ENCODE data around the gene ADAM20.
A peak's percentile ranks its signal among the peaks of the same experiment; 100 is the strongest.

ADAM20 gene

DNA sequence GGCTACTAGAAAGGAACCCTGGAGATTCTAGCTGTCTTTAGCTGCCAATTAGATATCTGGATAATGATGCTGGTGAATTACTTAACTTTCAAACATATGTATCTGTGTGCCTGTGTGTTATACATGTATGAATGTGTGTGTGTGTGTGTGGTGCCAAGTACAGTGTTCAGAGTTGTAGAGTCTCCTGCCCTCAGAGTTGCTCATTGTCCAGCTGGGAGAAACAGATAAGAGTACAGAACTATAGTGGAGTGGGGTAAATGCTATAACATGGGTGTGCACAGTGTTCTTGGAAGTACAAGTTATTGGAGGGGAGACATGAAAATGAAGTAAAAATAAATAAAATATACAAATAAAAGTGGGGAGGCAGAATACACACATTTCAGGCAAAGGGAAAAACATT lies 23.6 kb upstream of the ADAM20 start:
- TF ChIP-seq, protein P1, sequence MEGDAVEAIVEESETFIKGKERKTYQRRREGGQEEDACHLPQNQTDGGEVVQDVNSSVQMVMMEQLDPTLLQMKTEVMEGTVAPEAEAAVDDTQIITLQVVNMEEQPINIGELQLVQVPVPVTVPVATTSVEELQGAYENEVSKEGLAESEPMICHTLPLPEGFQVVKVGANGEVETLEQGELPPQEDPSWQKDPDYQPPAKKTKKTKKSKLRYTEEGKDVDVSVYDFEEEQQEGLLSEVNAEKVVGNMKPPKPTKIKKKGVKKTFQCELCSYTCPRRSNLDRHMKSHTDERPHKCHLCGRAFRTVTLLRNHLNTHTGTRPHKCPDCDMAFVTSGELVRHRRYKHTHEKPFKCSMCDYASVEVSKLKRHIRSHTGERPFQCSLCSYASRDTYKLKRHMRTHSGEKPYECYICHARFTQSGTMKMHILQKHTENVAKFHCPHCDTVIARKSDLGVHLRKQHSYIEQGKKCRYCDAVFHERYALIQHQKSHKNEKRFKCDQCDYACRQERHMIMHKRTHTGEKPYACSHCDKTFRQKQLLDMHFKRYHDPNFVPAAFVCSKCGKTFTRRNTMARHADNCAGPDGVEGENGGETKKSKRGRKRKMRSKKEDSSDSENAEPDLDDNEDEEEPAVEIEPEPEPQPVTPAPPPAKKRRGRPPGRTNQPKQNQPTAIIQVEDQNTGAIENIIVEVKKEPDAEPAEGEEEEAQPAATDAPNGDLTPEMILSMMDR (conservative IDR thresholded peaks at IDR 0.05; ENCODE audit: low read length) = no peak
- no peak for DNase-seq (ENCODE audit: low read depth)
- H3K4me3 ChIP-seq (ENCODE audit: low read length) = no peak overlapping the region

DNA sequence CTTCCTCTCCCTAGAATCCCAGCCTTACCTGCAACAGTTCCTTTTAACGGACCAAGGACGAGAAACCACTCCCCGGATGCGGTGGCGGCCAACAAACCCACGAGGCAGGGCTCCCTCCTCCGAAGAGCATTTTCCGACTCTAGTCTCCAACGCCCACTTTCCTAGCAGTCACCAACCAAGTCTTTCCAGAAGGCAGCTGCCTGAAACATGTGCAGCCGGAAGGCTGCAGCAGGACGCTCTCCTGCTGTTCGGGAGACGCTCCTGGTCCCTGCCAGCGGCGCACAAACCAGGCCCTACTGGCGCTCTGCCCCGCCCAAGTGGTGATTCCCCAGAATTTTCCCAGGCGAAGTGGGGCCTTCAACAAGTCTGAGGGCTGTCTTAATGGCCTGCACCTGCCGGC lies 21.1 kb upstream of the ADAM20 start:
- DNase-seq (ENCODE audit: low read depth) = peak; percentile 30
- TF ChIP-seq, protein P1 (conservative IDR thresholded peaks at IDR 0.05; ENCODE audit: low read length) = no peak
- peak overlapping the region; percentile 16 for H3K4me3 ChIP-seq (ENCODE audit: low read length)

DNA sequence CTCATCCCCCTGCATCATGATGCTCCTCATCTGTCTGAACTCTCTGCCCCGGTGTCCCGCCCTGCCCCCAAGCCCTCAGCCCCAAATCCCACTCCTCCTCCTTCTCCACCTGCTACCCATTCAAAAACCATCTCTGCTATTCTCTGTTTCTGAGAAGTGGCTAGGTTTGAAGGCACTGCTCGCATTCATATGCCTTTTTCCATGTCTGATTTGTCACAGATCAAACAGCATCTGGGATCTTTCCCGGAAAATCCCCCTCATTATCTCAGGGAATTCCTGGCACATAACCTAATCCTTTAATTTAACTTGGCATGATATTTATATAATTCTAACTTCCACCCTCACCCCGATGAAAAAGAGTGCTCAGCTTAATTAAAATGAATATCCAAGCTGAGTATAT lies 3.3 kb upstream of the ADAM20 start:
- H3K4me3 ChIP-seq (ENCODE audit: low read length) = no peak overlapping the region
- TF ChIP-seq, protein P1 (conservative IDR thresholded peaks at IDR 0.05; ENCODE audit: low read length) = no peak
- no peak for DNase-seq (ENCODE audit: low read depth)

DNA sequence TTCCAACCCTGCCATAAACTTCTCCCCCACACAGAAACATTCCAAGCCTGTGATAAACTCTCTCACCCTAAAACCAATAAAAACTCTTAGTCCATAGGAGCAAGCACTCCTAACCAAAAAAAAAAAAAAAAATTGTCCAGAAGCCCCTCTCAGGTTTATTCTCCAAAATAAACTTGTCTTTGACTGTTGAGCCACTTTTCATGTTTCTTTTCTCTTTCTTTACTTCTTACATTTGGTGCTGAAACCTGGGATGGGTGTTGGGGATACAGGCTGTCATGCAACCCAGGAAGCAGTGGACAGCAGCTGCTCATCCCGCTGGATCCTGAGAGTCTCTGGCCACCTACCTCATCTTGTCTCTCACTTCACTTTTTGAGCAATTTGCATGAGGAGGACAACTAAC lies 2.0 kb upstream of the ADAM20 start:
- TF ChIP-seq, protein P1 (conservative IDR thresholded peaks at IDR 0.05; ENCODE audit: low read length) = no peak
- no peak for DNase-seq (ENCODE audit: low read depth)
- no peak overlapping the region for H3K4me3 ChIP-seq (ENCODE audit: low read length)

DNA sequence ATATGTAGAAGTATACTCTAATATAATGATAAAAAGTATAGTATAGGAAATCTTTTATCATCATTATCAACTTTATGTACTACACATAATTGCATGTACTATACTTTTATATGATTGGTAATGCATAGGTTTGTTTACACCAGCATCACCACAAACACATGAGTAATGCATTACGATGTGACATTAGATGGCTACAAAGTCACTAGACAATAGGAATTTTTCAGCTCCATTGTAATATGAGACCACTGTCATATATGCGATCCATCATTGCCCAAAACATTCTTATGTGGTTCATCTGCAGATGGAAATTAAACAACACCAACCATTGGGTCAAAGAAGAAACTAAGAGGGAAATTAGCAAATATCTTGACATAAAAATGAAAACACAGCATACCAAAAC lies 4.4 kb downstream of the ADAM20 start:
- no peak overlapping the region for H3K4me3 ChIP-seq (ENCODE audit: low read length)
- no peak for DNase-seq (ENCODE audit: low read depth)
- TF ChIP-seq, protein P1 (conservative IDR thresholded peaks at IDR 0.05; ENCODE audit: low read length) = no peak

DNA sequence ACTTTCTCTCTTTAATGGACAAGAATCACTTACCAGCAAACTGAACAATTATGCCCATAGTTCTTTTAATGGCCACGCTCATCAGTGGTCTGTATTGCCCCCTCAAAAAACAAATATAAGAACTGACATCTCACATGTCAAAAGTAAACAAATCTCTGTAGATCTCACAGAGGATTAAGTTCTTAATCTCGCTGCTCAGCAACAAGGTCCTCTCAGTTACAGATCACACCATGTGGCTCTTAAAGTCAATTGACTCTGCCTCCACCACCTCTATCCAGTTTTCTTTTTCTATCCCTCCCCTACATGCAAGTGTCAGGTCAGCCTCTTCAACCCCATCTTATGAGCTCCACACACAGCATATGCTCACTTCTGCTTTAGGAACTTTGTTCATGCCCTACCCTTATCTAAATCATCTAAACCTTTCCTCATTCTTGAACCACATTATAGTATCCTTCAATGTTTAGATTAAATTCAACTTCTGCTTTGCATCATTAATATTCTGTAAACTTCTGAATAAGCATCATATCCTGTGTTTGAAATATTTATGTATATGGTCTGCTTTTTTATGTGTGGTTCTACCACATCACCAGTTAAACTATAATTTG lies 7.2 kb downstream of the ADAM20 start:
- TF ChIP-seq, protein P1 (conservative IDR thresholded peaks at IDR 0.05; ENCODE audit: low read length) = no peak
- H3K4me3 ChIP-seq (ENCODE audit: low read length) = no peak overlapping the region
- no peak for DNase-seq (ENCODE audit: low read depth)

DNA sequence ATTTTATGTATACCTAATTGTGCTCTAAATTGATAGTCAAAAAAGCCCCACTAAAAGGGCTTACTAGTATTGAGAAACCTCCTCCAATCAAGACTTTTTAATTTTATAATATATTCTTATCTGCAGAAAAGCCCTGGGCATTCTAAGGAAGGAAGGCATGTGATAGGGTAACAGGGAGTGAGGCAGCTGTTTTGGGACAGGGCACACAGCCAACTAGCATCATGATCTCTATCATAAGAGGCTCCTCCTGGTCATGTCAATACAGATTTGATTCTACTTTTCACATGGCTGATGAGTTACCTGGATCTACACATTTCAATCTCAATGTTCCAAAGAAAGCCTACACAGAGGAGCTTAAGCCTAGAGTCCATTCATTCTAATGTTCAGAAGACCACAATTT lies 9.1 kb downstream of the ADAM20 start:
- H3K4me3 ChIP-seq (ENCODE audit: low read length) = no peak overlapping the region
- DNase-seq (ENCODE audit: low read depth) = no peak
- TF ChIP-seq, protein P1 (conservative IDR thresholded peaks at IDR 0.05; ENCODE audit: low read length) = no peak

All from AG10803 (cell line).